Measurements from ENCODE around the gene CYP2W1. TPM values are rescaled to one million over a fixed set of nuclear protein-coding genes. Genes with fewer than 3 reads are reported as not detected.

Gene CYP2W1
- total RNA-seq, 1 experiment from 2014 or later, result not detected

GRCh38 chr7:964401-965231 lies 18.4 kb upstream of the CYP2W1 start:
- Histone ChIP-seq H3K9me2 (replicated peaks; ENCODE audit: low read length) (no peaks in the 10 kb centered on the region), H3K4me3 (ENCODE audit: low read length) (no peak overlapping the region), H3K27ac (ENCODE audit: low read length) (no peak overlapping the region), H2AFZ (ENCODE audit: low read length) (no peak overlapping the region), H4K20me1 (ENCODE audit: low read length) (no peaks in the 10 kb centered on the region), H3F3A (ENCODE audit: low read length, unreplicated experiment) (no peaks in the 10 kb centered on the region), H3K27me3 (ENCODE audit: low read length) (no peaks in the 10 kb centered on the region), H3K9me3 (ENCODE audit: low read length) (no peaks in the 10 kb centered on the region), H3K4me2 (ENCODE audit: low read length) (no peak overlapping the region), H3K79me2 (ENCODE audit: low read length) (no peaks in the 10 kb centered on the region), H3K36me3 (ENCODE audit: low read depth, low read length) (peaks cover 16% of the 10 kb centered on the region), H3K4me1 (ENCODE audit: insufficient read depth, low read length) (no peaks in the 10 kb centered on the region), H3K9ac (ENCODE audit: low read length) (no peak overlapping the region)
- POLR2A ChIA-PET (ENCODE audit: unreplicated experiment), result interaction anchor here (0.6 to 0.7 kb wide), 2 partner anchors 13 to 14 kb away, joined by 6 to 25 read pairs; no protein-coding TSS in a partner anchor
- CTCF ChIA-PET, result interaction anchor here (0.5 kb wide), 1 partner anchor 101 kb away, joined by 5 read pairs; no protein-coding TSS in a partner anchor
- BruUV-seq (replicated peaks), result no TSS peak
- DNase-seq (peak; percentile 49), ATAC-seq (peak; percentile 53)
- TF ChIP-seq EZH2 (IDR thresholded peaks at IDR 0.05; ENCODE audit: low read length, unreplicated experiment) (no peak), CTCF (conservative IDR thresholded peaks at IDR 0.05; ENCODE audit: low read depth, low read length) (peak; percentile 54)
- intact Hi-C loops (cut with micrococcal nuclease), result no loop called here

- H3K27me3 ChIP-seq (ENCODE audit: low read length), result no peaks in the 10 kb centered on the region
- ChIA-PET POLR2A (ENCODE audit: unreplicated experiment) (no interaction called here), CTCF (no interaction called here)
- TF ChIP-seq EZH2 (IDR thresholded peaks at IDR 0.05; ENCODE audit: low read length, unreplicated experiment) (no peak), EZH2phosphoT487 (IDR thresholded peaks at IDR 0.05; ENCODE audit: borderline replicate concordance, low read length) (no peak), CTCF (conservative IDR thresholded peaks at IDR 0.05; ENCODE audit: low read depth, low read length) (no peak)
- no peaks in the 10 kb centered on the region for H3F3A ChIP-seq (ENCODE audit: low read length, unreplicated experiment)
- ATAC-seq (no peak), DNase-seq (no peak)
- BruUV-seq (replicated peaks), result TSS peak; percentile 2
- H2AFZ ChIP-seq (ENCODE audit: low read length), result no peak overlapping the region
- H3K79me2 ChIP-seq (ENCODE audit: low read length), result peaks cover 8% of the 10 kb centered on the region
- intact Hi-C loops (cut with micrococcal nuclease), result no loop called here
- peaks cover 24% of the 10 kb centered on the region for H3K36me3 ChIP-seq (ENCODE audit: low read depth, low read length)
- H3K4me3 ChIP-seq (ENCODE audit: low read length), result no peak overlapping the region
- H3K9me2 ChIP-seq (replicated peaks; ENCODE audit: low read length), result no peaks in the 10 kb centered on the region
- no peaks in the 10 kb centered on the region for H4K20me1 ChIP-seq (ENCODE audit: low read length)
- H3K4me1 ChIP-seq (ENCODE audit: insufficient read depth, low read length), result no peaks in the 10 kb centered on the region
- no peak overlapping the region for H3K27ac ChIP-seq (ENCODE audit: low read length)
- no peaks in the 10 kb centered on the region for H3K9me3 ChIP-seq (ENCODE audit: low read length)
- H3K9ac ChIP-seq (ENCODE audit: low read length), result no peak overlapping the region
- no peak overlapping the region for H3K4me2 ChIP-seq (ENCODE audit: low read length)
These were observed 16.5 kb upstream of the CYP2W1 start for GRCh38 chr7:966291-967069.

Data from PC-3 (cell line).